HG02840 (cell line): ENCODE measurements around the gene WDR6.
A peak's percentile ranks its signal among the peaks of the same experiment; 100 is the strongest.

Source experiments
- ATAC-seq: cut with Tn5 transposase; IDR thresholded peaks from one replicate; pipeline ENCODE4 v1.9.1; 2021; ENCODE audit warnings: mild to moderate bottlenecking, moderate library complexity, moderate number of reproducible peaks; ENCODE audit not compliant: unreplicated experiment, low FRiP score

Gene WDR6

DNA sequence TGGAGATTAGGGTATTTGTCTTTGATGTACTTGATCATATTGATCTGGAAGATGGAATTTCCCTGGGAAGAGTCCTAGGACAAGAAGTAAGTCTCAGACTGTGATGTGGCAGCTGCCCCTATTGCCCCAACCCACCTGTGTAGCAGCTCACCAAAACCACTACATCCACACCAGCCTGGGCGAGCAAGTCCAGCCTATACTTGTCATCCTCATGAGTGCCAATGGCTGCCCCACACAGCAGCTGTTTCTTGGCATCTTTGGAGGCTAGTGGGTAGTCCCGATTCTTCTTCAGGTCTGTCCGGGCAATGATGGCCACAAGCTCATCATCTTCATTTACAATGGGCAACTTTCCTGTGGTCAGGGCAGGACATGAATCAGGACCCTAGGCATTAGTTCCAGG, 19.3 kb downstream of the WDR6 start:
- ATAC-seq, result no peak

GRCh38 chr3:49027634-49028033, 20.4 kb downstream of the WDR6 start:
- ATAC-seq, result no peak

GRCh38 chr3:49028298-49028672, 21.1 kb downstream of the WDR6 start:
- no peak for ATAC-seq

- peak; percentile 89 for ATAC-seq
These were observed 21.7 kb downstream of the WDR6 start, which contains the start of gene IMPDH2 for GRCh38 chr3:49028673-49029562. TSS of gene IMPDH2 (minus strand) at chr3:49029398. CDS start at chr3:49029350, 48 bp downstream.

DNA sequence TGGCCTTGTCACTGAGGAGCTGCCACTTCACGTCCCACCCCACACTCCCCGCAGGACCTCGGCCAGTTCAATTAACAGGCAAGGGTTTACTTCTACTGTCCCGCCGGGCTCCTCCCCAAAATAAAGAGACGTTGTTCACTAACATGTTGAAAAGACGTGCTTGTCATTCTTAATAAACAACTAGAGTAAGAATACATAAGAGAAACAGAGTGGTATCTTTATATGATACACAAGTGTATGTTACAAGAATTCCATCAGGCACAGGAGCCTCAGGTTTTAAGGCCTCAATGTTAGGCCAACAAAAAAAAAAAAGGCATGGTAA, 22.3 kb downstream of the WDR6 start:
- no peak for ATAC-seq

DNA sequence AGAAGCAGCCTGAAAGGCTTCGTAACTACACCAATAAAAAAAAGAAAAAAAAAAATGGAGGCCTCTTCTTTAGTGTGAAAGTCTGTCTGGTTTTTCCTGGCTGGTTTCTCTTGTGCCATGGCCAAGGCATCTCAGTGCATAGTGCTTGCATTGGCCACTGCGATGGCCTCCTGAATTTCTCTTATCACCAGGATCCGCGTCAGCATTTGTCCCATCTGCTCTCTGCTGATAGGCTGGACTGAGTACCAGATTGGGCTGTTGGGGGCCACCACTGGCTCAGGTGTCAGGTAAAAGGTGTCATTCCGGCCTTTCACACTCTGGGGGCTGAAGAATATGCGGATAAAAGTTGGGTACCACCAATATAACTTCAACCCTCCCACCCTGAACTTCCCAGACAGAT, 23.1 kb downstream of the WDR6 start:
- no peak for ATAC-seq

DNA sequence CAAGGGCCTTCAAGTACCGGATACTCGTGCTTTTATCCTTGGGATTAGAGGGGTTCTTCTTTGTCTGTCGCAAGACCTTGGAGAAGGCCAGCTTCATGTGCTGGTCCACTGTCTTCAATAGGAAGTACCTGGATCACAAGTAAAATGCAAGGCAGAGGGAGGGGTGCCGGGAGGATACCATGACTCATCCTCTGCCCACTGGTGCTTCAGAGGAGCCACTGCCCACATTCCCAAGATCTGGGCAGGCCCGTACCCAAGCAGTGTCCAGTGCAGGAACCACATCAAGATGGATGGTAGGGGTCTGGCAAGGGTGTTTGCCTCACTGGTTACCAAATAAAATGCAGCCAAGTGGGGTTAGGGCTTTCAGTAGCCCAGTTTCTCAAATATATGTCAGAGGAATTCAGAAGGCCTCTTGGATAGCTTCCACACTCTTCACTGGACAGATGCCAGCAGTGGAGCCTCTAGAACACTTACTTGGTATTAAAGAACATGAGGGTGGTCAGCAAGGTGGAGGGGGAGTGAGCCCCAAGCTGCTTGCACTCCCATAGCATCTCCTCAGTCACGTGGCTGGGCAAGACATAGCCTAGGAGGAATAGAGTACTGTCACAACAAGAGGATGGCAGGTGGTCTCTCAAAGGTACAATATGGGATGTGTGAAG, 25.6 kb downstream of the WDR6 start:
- ATAC-seq, result no peak

DNA sequence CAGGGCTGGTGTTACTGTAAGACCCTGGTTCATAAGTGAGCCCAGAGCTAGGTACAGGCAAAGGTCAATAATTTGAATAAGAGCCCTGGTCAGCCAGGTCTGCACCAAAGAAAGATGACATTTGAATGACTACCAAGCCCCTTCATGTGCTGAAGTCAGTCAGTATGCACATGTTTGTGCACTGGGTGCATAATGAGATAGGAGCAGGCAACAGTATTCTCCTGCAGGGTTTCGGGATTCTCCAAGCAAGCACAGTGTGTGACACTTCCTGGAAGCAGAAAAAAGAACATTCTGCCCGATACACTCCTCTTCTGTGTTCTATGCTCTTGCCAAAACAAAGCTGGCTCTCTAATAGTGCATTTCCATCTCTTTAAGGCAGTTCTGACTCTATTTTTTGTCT, 27.5 kb downstream of the WDR6 start:
- ATAC-seq, result no peak

DNA sequence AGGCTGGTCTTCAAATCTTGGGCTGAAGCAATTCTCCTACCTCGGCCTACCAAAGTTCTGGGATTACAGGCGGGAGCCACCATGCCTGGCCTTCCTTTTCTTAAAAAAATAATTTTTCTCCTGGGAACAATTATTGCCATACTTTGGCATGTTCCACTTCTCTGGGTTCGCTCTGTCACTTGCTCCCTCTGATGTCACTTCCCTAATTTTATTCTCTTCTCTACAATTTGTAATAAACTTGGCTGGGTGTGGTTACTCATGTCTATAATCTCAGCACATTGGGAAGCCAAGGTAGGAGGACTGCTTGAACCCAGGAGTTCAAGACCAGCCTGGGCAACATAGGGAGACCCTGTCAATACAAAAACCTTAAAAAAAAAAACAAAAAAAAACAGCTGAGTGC, 28.1 kb downstream of the WDR6 start:
- ATAC-seq, result no peak

DNA sequence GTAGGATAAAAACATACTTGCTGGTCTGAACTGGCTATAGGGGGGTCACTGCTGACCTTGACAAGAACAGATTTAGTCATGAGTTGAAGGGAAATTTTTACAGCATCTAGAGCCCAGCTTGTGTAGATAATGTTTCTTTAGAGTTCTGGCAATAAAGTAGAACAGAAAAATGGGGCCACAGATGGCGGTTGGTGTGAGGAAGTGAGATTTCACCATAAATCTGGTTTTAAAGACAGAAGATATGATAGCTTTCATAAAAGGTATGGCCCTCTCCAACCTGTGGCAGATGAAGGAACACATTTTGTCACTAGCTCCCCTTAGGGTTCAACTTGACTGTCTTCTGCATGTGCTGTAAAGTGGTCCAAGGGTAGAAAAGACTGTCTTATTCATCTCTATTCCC, 46.4 kb downstream of the WDR6 start:
- ATAC-seq, result no peak

DNA sequence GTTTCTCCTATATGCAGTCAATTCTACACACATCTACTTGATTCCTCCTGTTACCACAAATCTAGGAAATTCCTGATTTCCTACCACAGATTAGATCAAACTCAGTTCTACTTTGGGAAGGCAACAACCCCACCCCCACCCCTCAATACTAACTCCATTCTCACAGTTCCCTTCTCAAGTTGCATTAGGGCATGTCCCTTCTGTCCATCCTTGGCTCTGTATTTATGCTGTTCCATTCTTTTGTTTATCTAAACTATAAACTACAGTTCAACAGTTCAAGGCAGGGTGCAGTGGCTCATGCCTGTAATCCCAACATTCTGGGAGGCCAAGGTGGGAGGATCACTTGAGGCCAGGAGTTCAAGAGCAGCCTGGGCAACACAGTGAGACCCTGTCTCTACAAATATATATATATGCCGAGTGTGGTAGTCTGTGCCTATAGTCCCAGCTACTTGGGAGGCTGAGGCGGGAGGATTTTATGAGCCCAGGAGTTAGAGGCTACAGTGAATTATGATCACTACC, 47.2 kb downstream of the WDR6 start:
- no peak for ATAC-seq

DNA sequence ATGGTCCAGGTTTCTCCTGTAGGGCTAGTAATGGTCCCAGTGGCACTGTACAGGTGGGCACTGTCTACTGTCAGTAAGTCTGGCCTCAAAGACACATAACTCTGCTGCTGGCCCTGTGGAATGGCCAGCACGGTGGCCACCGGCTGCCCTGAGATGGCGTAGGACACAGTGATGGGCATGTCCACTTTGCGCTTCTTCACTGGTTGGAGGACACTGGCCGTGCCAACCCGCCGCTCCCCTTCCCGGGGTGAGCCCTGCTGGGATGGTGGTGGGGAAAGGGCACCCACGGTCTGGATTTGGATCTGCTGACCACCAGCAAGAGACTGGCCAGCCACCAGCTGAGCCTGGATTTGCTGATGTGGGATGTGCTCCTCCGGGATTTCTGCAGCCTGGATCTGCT, 50.1 kb downstream of the WDR6 start:
- ATAC-seq, result no peak

- ATAC-seq, result no peak
These were observed 50.8 kb downstream of the WDR6 start for GRCh38 chr3:49058011-49058410.
